CD4-positive, alpha-beta T cell treated with Interleukin-4 for 4 hours (primary cell): ENCODE results near the gene ABHD8.
"Not testable (repeated sequence)": the region's sequence is repeated elsewhere in the genome, so short reads cannot be mapped to it uniquely, and the experiment has no call there.

Source experiments
- DNase-seq: peaks from one replicate; pipeline ENCODE4 v3.0.0-alpha.2; 2020

Gene ABHD8

GRCh38 chr19:17294051-17294891, 9.0 kb downstream of the ABHD8 start:
- DNase-seq = no peak

DNA sequence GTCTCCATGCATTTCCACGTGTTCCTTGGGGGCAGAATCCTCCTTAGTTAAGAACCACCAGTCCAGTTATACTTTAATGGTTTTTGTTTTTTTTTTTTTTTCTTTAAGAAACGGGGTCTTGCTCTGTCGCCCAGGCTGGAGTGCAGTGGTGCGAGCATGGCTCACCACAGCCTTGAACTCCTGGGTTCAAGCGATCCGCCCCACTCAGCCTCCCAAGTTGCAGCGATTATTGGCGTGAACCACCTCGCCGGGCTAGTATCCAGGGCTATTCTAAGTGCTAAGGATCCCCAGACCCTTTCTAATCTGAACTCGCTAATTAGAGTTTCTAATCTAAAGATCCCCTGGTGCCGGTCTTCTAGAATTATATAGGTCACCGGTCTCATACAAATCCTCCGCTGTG, 9.6 kb downstream of the ABHD8 start:
- no peak for DNase-seq

DNA sequence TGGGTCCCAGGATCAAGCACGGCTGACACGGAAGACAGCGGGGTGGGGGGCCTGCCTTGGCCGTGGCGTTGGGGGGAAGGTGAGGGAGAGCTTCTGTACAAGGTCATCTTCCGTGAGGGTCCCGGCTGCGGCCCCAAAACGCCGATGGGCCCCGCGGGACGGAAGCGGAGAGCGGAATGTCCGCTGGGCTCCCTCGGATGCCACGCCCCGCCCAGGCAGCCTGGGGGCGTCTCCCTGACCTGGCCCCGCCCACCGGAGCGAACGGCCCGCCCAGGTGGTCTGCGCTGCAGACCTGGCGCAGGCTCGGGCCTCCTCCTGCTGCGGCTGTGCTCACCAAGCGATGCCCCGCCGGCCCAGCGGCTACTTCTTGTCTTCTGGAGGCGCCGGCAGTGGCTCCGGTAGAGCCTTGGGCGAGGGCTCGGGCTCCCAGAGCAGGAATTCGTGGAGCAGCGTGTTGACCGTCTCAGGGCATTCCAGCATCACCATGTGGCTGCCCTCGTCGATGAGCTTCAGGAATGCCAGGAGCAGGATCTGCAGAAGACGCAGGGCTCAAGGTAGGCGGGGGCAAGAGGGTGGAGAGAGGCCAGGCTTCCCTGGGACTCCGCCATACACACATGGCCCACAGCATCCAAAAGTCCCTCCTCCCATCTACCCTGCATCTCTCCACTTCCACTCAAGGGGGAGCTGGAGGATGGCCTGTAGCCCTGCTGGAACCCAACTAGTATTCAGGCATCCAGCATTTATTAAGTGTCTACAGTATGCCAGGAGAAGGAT, 10.7 kb downstream of the ABHD8 start:
- peak; percentile 81 for DNase-seq

DNA sequence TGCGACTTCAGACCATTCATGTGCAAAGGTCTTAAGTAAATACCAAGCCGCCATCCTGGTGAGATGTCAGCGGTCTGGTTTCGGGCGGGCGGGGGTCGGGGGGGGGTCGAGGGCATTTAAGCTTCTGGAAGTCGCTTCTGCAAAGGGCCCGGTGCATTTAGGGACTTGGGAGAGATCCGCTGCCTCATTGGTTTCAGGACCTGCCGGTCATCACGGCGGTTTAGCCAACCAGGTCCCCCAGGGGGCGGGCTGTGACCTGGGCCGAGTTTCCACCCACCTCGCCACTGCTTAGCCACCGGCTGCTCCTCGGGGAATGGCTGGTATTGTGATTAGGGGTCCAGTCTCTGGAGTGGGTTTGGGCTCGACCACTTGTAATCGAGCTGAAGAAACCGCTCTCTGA, 13.7 kb downstream of the ABHD8 start:
- DNase-seq = no peak

DNA sequence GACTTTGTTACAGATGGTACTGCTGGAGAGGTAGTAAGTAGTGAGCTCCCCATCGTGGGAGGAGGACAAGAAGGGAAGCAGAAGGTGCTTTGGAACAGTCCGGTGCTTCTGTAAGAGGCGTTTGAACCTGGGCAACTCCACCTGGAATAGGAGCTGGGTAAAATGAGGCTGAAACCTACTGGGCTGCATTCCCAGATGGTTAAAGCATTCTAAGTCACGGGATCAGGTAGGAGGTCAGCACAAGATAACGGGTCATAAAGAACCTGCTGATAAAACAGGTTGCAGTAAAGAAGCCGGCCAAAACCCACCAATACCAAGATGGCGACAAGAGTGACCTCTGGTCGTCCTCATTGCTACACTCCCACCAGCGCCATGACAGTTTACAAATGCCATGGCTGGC, 16.5 kb downstream of the ABHD8 start:
- DNase-seq = no peak

DNA sequence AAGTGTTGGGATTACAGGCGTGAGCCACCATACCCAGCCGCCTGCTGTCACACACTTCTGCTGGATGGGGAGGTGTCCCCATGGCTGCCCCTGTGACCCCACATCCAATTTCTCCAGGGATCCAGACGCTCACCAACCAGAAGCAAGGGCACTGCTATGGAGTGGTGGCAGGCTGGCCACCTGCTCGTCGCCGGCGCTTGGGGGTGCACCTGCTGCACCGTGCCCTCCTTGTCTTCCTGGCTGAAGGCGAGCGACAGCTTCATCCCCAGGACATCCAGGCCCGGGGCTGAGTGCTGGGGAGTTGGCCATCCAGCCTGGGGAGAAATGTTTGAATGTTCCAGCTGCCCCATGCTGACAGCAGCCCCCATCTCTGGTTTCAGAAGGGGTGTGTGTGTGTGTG, 17.0 kb downstream of the ABHD8 start:
- DNase-seq = no peak

GRCh38 chr19:17285415-17286135, 17.6 kb downstream of the ABHD8 start:
- no peak for DNase-seq

- DNase-seq = no peak
These were observed 19.7 kb downstream of the ABHD8 start for GRCh38 chr19:17283504-17283996.

DNA sequence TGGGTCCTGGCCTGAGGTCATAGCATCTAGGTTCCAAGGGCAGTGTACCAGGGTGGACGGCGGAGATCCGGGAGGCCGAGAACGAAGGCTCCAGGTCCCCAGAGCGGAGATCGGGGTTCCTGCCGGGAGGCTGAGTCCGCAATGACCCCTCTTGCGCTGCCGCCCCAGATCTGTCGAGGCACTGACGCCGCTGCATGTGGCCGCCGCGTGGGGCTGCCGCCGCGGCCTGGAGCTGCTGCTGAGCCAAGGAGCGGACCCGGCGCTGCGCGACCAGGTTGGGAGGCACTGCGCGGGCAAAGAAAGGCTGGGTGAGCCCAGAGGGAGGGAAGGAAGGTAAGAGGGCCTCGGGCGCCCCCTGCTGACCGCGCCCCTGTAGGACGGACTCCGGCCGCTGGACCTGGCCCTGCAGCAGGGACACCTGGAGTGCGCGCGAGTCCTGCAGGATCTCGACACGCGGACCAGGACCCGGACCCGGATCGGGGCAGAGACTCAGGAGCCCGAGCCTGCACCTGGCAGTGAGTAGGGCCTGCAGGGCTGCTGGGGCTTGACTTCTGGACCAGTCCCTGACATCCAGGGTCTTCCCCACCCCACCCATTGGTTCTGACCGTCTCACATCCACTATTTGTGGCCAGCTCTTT, 20.6 kb downstream of the ABHD8 start:
- peak; percentile 73 for DNase-seq

GRCh38 chr19:17281391-17282304, 21.6 kb downstream of the ABHD8 start, which contains the start of gene ANKLE1:
TSS of gene ANKLE1 (plus strand) at chr19:17281901. CDS start at chr19:17281921, 20 bp downstream.
- DNase-seq = peak; percentile 14

DNA sequence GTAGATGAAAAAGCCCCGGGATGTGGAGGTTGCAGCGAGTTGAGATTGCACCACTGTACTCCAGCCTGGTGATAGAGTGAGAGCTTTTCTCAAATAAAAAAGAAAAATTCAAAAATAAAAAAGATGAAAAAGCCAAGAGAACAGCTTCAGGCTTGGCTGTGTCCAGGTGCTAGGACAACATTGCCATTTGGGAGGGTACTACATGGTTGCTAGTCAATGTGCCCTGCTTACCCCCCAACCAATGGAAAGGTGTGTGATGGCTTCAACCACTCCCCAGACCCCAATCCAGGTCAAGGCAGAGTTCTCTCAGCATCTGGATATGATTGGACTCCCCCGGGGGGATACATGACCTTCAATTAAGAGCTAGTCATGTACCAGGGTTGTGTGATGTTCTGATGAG, 23.8 kb downstream of the ABHD8 start:
- no peak for DNase-seq

GRCh38 chr19:17275441-17276175, 27.6 kb downstream of the ABHD8 start:
- DNase-seq = no peak

GRCh38 chr19:17274892-17275291, 28.3 kb downstream of the ABHD8 start:
- not testable (repeated sequence) for DNase-seq

GRCh38 chr19:17268754-17269153, 34.5 kb downstream of the ABHD8 start:
- no peak for DNase-seq

DNA sequence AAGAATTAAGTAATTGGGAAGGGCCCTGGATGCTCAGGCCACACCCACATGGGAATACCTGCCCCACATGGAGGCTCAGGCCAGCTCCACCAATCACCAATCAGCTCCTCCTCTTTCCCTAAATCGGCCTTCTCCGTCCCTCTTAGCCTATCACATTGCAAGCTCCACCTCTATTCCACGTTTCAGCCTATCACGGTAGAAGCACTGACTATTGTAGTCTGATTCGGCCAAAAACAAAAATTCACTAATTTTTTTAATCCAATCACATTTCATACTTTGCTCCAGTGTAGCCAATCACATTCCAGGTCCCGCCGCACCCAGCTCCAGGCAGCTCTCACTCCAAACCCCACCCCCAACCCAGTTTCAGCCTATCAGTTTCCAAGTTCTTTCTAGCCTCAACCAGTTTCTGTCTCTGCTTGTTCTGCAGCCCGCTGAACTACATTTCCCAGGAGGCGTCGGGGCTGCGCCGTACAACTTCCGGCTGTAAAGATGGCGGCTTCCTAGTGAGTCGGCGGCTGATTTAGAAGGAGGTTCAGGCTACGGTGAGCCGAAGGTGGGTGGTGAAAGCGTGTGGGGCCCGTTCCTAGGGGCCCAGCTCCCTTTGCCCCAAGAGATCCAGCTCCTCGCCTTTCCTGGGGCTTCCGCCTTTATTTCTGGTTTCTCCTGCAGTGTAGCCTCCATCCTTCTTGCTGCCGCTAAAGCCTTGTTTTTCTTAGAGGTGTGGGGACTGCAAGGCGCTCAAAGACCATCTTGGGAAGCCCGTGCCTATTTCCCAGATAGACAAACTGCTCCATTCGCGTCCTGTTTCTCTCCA, 36.0 kb downstream of the ABHD8 start, which contains the start of gene BABAM1:
BABAM1 (plus strand) TSS at position 469 of the 814 bp plus-strand sequence. CDS start 1,364 bp downstream, outside the sequence.
- DNase-seq = peak; percentile 99

DNA sequence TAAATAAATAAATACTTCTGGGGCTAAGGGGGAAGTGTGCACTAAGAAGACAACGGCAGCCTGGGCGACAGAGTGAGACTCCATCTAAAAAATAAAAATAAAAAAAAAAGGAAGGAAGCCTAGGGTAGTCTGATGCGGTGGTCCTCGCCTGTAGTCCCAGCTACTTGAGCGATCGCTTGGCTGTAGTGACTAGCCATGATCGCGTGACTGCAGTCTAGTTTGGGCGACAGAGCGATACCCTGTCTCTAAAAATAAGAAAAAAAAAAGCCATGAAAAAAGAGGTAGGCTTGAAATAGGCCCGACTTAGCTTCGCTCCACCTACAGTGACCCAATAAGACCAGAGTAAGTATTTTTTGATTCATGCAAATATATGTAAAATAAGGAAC, 36.6 kb downstream of the ABHD8 start:
- no peak for DNase-seq

GRCh38 chr19:17266026-17266425, 37.2 kb downstream of the ABHD8 start:
- no peak for DNase-seq

GRCh38 chr19:17264641-17264979, 38.6 kb downstream of the ABHD8 start, which contains the start of gene USHBP1:
TSS of gene USHBP1 (minus strand) at chr19:17264745. CDS start at chr19:17264299, 446 bp downstream.
- no peak for DNase-seq

- no peak for DNase-seq
These were observed 39.2 kb downstream of the ABHD8 start for GRCh38 chr19:17263712-17264640.
